Urothelium cell line (cell line): Measurements from ENCODE around the gene PRDM11.

Experiments used
- DNase-seq: peaks from one replicate; pipeline ENCODE4 v3.0.0; 2011; ENCODE audit warnings: low spot score, mixed read lengths
- FAIRE-seq: peaks from 2 replicates; lab custom pipeline; 2011; peaks lifted over from hg19 to GRCh38; lab: Jason Lieb, UNC

The PRDM11 gene

DNA sequence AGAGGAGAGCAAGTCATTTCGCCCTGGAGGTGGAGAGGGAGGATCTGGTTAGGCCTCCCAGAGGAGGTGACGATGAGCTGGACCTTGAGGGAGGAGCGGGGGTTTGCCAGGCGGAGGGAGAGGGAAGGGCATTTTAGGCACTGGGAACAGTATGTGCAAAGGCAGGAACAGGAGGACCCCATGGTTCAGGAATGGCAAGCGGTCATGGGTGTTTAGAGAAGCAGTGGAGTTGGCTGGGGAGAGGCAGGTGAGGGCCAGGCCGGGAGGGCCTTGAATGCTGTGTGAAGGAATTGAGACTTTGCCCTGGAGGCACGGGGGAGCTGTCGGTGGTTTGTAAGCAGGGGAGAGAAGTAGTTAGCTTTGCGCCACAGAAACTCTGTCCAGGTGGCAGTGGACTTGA, 10.3 kb downstream of the PRDM11 start:
- DNase-seq (no peak), FAIRE-seq (no peak)

DNA sequence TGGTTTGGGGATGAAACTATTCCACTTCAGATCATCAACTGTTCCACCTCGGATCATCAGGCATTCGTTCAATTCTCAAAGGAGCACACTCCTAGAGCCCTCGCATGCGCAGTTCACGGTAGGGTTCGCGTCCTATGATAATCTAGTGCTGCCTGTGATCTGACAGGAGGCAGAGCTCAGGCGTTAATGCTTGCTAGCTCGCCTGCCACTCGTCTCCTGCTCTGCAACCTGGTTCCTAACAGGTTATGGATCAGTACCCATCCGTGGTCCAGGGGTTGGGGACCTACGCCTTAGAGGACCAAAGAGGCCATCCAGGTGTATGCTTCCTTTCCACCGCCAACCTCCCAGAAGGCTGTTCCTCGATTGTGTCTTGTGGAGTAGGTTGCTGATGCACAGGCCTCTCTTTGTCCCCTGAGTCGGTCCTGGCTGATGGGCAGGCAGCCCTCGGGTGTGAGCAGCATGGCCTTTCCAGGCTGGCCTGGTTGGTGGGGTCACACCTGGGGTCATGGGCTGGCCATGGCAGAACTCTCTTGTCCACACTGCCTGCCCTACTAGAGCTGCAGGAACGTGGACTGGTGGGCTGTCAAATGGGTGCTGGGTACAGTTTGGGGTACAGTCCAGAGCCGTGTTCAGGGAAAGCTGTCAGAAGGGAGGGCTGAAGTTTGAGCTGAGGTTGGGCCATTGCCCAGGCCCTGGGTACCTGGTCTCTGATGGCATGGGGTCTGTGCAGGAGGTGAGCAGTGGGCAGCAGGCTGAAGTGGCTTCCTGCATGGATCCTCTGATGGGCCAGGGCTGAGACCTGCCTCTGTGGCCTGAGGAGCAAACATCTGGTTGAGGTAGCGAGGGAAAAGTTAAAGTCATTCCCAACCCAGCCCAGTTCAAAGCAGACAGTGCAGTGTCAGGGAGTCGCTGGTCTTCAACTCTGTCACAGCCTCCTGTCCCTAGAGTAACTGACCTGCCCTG, 11.1 kb downstream of the PRDM11 start:
- FAIRE-seq (no peak), DNase-seq (no peak)

DNA sequence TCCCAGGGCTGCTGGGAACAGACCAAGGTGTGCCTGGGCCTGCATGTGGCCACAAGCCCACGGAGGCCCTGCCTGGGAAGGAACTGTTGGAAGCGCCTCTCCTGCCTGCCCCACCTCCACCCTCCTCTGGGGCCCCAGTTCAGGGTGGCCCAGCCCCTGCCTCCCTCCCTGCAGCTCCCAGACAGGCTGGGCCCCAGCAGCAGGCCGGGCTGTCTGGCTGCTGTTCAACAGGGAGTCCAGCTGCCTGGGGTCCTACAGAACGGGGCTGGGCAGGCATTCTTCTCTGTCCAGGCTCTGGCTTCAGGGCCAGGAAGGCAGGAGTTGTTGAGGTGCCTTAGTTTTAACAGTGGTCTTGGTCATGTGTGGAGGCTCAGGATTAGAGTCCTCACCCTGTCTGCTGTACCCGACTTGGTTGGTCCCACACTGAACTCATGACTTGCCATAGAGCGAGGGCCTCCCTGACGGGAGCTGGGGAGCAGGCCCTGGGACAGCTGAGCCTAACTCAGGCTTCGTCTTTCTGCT, 11.8 kb downstream of the PRDM11 start:
- no peak for FAIRE-seq
- no peak for DNase-seq

DNA sequence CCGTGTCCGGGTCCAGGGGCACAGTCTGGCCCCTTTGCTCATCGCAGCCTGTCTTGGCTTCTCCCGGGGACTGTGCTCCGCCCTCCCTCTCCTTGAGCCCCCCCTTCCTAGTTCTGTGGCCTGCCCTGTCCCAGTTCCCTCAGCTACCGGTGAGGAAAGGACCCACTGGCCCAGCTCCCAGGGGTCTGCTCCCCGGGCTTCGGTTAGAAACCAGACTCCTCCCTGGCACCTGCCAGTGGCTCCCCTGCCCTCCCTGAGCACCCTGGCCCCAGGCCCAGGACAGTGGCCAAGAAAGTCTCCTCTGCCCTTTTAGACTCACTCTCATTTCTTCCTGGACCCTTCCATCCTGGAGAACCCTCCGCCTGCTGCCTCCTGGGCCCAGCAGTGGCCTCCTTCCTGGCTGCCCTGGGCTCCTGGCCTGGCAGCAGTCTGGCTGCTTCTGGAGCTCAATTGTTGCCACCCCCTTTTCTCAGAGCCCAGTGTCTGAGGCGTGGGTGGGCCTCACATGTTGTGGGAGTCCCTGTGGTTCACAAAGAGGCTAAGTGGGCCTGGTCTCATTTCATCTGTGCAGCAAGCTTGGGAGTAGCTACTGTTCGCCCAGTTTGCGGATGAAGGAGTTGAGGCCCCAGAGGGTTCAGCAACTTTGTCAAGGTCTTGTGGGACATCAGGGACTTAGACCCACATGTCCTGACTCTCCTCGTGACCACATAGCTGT, 12.6 kb downstream of the PRDM11 start:
- FAIRE-seq (no peak), DNase-seq (no peak)

DNA sequence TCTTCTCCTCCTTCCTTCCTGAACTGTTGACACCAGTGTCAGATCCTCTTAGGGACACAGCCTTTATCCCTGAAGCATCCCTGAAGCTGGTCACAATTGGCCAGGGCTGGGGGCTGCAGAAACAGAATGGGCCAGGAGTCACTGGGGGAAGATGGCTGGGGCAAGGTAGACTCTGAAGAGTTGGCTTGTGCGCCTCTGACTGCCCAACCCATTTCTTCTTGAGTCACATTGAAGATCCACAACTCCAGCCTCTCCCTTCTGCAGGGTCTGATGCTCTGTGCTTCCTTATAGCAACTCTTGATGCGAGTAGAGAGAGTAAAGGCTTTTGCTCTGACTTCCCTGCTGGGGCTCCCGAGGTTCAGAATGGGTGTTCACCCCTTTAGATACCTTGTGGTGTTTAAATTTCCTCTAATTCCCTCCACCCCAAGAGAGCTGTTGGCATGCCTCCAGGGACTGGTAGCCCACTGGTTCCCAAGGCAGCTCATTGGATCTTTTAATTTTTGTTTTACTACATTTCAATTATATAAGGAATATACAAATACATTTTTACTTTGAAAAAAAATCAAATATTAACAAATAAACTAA, 13.4 kb downstream of the PRDM11 start:
- DNase-seq, result no peak

DNA sequence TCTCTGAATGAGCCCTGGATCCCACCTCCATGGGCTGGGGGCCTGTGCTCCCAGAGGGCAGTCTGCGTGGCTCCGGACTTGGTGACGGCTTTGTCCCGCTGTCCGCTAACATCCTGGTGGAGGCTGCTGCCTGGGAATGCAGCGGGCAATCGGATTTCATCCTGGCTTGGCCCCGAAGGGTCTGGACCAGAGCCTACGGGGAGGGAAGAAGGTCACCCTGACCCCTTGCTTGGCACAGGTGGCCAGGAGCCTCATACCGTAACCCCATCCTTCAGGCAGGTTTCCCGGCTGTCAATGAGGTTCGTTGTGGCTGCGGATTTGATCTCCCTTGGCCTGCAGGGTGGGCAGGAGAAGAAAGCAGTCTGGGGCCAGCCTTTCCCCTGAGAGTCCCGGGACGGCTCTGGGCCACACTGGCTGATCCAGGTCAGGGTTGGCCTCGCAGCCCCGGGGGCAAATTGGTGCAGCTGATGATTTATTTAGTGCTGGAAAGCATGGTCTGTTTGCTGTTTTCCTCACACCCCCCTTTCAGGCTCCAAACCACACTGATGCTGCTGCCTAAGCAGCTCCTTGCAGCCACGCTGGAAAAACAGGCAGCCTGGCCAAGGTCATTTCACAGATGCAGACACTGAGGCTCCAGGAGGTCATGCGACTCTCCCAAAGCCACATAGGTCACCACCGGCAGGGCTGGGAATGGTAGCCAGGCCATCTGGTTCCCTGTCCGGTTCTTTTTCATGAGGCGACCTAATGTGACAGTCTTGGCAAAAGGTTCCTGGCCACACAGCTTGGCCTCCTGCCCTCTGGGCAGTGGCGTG, 15.0 kb downstream of the PRDM11 start:
- DNase-seq (no peak), FAIRE-seq (no peak)

More for the DNA sequence above, 13.4 kb downstream of the PRDM11 start:
- no peak for FAIRE-seq

DNA sequence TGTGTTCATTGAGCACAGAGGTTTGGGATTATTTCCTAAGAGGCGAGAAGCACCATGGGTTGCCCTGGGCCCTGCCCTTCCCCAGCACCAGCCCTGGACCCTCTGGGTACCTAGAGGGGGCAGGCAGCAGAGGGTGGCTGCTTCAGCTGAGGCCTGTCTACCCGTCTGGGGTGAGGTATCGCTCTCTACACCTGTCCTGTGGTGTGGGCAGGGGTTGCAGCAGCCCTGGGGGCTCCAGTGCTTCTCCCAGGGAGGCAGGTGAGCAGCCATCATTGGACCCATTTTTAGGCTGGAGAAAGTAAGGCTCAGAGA, 15.6 kb downstream of the PRDM11 start:
- no peak for DNase-seq
- no peak for FAIRE-seq

DNA sequence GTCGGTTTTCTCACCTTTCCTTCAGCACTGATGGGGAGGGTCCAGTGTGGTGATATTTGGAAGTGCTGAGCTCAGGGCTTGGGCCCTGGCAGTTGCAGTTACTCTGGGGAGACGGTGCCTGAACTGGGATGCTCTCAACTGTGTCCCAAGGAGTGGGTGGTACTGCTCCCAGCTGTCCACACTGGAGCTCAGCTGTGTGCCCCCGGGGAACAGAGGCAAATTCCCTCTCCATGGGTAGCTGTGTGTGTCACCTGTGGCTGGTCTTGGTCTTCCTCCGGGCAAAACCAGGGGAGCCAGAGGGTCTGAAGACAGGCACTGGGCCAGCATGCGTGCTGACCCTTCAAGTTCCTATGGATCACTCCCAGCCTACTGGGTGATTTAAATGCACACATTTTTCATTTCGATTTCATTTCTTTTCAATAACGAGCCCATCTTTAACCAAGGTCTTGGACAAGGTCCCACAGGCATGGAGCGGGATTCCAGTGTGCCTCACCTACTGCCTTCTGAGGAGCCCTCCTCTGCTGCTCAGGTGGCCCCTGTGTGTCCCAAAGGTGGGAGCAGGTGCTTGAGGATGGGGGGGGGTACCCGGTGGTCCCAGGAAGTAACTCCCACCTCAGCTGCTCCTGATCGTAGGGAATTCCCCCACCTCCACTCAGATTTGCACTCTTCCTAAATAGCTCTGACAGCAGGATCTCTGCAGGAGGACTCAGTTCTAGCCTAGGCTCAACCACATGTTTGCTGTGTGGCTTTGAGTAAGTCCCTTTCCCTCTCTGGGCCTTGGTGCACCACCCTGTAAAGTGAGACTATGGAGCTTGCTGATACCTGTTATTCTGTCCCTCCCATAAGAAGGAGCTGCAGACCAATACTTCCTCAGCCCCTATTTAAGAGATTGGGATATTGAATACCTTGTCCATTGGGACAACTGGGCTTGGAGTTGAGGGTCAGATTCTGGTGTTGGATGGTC, 16.8 kb downstream of the PRDM11 start:
- FAIRE-seq, result no peak

DNA sequence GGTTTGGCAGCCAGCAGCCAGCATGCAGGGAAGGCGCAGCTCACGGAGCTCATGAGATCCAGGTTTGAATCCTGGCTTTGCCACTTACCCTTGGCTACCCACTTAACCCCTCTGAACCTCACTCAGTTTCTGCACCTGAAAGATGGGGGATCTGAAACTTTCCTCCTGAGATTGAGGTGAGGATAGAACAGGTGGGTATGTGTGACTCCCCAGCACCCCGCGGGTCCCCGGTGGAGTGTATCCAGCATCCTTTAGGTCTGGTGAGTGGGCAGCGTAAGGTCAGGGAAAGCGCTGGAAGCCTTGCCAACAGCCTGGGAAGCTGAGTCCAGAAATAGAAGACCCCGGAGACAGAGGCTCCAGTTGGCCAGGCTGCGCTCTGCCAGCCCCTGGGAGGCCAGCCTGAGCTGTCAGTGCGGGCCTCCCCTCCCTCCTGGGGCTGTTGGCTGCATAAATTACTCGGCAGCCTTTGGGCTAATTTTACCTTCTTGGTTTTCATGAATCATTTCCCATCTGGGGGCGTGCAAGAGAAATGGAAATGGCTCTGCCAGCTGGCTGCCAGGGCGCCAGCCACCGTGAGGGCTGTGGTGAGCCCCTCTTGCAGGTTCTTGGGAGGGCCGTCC, 17.6 kb downstream of the PRDM11 start:
- no peak for DNase-seq
- no peak for FAIRE-seq

More for the DNA sequence above, 16.8 kb downstream of the PRDM11 start:
- DNase-seq, result no peak

DNA sequence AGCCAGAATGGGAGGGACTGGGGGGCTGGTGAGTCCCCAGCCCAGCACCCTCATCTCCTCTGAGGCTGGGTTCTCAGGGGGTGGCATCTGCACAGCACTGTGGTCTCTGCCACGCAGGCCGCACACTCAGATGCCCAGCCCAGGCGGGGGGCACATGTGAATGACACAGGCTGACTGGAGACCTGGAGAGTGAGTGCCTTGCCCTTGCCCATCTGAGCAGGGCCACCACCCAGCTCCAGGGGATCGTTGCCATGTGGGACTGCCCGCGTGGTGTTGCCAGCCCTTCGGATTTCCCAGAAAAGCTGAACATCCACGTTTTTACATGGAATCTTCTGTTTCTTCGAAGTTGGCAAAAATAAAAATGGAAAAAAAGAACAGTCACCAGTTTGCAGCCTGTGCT, 18.9 kb downstream of the PRDM11 start:
- FAIRE-seq, result no peak

DNA sequence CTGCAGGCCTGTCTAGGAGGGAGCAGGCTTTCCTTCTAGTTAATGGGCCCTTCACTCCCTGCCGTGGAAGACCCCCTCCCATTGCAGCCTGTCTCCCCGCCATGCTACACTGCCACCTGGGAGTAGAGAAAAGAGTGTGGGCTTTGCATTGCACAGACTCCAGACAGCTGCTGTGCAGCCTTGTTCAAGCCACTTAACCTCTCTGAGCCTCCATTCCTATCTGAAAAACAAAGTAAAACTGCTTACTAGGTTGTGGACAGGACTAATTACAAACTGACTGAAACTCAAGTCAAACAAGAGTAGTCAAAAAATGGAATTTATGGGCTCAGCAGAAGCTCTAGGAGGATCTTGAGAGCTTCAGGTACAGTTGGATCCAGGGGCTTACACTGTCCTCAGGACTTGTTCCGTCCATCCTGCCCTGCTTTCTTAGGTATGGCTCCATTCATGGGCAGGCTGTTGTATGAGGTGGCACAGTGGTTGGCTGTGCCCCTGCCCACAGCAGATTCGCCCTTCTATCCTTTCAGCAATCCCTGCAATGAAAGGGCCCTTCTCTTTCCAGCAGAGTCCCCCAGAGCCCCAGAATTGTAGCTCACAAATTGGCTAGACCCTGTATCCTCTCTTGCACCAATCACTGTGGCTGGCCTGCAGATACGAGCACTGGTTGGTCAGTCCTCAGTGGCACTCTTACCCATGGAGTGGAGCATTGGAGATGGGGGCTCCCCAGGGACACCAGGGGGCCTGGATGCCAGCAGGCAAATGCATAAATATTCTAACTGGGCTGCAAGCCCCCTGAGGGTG, 19.6 kb downstream of the PRDM11 start:
- DNase-seq, result no peak

More for the DNA sequence above, 18.9 kb downstream of the PRDM11 start:
- DNase-seq, result no peak

DNA sequence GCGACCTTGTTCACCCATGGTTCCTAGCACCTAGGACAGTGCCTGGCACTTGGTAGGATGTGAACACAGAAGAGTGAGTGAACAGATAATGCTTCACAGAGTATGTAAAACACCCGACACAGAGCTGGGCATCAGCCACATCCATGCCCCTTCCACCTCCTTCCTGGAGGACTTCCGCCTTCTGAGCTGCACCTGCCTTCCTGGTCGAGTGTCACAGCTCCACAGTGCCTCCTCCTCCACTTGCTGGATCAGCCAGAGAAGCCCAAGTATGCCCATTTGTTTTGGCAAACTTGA, 20.1 kb downstream of the PRDM11 start:
- no peak for DNase-seq
- FAIRE-seq, result no peak

More for the DNA sequence above, 19.6 kb downstream of the PRDM11 start:
- no peak for FAIRE-seq

DNA sequence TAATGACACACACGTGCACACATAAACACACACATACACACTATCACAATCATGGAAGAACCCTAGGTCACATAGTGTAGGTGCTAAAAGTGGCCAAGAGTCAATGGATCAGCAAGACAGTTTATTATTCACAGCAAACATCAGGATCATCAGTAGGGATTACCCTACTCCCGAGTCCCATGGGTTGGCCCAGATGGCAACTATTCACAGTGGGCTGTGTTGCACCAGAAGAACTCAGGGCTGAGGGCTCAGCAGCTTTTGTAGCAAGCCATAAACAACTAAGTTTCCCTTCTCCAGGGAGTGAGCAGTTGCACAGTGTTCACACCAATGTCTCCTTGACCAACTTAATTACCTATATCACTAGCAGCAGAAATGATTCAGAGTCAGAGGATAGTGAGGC, 20.8 kb downstream of the PRDM11 start:
- no peak for FAIRE-seq
- DNase-seq, result no peak

DNA sequence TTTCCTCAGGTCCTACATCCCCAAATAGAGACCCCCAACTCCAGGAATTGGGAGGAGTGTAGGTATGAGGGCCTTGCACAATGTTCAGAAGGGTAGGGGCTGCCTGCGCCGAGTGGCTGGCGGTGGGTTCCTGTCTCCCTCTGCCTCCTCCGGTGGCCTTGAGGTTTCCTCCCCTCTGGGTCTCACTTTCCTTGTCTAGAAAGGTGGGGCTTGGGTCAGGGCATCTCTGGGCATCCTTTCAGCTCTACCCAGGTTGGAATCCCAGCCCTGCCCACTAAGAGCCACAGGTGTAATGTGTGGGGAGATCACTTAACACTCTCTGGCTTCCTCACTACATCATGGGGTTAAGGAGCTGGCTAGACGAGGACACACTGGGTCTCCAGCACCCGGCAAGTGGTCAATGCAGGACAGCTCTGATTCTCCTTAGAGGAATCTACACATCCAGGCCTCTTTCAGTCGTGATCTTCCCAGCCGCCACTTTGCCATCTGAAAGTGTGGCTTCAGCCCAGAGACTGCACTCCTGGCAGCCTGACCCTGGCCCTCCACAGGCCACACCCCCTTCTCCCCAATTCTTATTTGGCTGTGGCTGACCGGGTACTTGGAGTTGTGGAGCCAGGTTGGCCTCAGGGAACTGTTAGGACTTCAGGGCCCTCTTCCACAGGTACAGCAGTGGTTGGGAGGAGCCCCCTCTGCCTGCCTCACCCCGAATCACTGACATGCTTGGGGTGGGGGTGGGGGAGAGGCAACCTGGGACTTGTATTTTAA, 22.1 kb downstream of the PRDM11 start:
- DNase-seq (no peak), FAIRE-seq (no peak)

DNA sequence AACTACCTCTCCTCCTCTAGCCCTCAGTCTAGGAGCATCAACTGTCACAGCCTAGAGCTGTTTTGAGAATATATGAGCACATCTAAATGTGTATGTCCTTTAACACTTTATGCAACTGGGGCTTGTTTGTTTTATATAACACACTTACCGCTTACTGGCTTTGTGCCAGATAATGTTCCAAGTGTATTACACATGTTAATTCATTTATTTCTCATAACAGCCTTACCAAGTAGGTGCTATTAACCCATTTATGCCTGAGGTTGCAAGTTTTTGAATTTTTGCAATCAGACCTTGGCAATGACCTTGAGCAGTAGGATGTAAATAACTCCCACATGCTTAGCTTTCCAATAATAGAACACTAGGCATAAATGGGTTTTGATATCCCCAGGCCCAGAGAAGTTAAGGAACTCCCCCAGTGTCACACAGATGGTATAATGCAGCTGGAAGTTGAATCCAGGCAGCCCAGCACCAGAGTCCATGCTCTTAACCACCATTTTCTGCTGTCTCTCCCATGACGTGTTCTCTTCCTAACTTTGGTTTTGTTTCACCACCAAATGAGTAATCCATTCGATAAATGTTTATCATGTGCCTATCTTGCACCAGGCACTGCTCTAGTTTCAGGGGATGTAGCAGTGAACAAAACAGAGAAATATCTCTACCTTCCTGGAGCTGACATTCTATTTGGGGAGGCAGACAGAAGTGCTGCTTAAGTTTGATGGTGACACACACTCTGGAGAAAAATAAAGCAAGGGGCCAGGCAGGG, 23.1 kb downstream of the PRDM11 start:
- no peak for DNase-seq
- no peak for FAIRE-seq

DNA sequence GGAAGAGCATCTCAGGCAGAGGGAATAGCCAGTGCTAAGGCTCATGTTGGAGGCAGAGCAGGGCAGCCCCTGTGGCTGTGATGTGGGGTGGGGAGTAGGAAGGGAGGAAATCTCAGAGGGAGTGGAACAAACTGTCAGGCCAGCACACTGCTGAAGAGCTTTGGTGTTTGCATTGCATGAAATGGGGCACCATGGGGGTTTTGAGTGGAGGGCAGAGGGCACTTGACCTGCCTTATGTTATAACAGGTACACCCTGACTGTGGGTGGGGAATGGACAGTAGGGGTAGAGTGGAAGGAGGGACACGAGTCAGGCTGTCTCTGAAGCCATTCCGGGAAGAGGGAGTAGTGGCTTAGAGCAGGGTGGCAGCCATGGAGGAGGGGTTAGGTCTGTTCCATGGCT, 24.0 kb downstream of the PRDM11 start:
- DNase-seq (no peak), FAIRE-seq (no peak)

DNA sequence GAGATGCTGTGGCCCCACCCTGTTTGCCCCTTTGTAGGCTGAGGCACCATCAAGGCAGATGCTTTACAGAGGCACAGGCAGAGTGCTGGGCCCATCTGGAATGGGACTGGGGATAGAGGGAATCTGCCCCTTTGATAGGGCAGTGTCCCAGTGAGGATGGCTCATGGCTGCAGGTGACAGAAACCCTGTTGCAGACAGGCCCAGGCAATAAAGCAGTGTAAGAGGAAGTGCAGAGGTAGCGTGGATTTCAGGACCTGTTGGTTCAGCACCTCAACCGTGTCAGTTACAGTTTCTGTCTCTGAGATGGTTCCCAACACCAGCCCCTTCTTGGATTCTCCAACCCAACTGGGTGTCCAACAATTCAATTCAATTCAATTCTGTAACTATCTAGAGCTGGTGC, 25.1 kb downstream of the PRDM11 start:
- FAIRE-seq (no peak), DNase-seq (no peak)
